NCI-H1694 treated with DMSO at 0.1 percent for 48 hours (cell line): ENCODE data around the gene FREY1.

Experiments used
- DNase-seq: peaks from one replicate; lab custom pipeline; 2025; lab: John Stamatoyannopoulos, UW

The FREY1 gene

DNA sequence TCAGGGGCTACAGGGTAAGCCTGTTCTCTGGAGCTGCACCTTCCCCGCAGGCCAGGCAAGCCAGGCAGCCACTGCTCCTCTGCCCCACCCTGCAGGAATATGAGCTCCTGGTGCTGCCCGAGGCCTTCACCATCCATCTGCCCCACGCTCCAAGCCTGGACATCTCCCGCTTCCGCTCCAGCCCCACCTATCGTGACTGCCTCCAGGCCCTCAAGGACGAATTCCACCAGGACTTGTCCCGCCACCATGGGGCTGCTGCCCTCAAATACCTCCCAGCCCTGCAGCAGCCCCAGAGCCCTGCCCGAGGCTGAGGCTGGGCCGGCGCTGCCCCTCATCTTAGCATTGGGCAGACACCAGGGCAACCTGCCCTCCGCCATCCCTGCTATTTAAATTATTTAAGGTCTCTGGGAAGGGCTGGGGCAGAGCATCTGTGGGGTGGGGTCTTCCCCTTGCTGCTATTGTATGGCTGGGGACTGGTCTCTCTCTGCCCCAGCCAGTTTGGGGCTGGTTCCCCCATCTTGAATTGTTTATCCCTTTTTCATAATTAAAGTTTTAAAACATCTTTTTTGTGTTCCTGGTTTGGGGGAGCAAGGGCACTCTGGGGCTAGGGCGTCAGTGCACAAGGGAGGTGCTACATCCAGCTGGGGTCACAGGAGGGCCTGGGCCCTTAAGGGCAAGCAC is 21.6 kb upstream of the FREY1 start:
- no peak for DNase-seq

DNA sequence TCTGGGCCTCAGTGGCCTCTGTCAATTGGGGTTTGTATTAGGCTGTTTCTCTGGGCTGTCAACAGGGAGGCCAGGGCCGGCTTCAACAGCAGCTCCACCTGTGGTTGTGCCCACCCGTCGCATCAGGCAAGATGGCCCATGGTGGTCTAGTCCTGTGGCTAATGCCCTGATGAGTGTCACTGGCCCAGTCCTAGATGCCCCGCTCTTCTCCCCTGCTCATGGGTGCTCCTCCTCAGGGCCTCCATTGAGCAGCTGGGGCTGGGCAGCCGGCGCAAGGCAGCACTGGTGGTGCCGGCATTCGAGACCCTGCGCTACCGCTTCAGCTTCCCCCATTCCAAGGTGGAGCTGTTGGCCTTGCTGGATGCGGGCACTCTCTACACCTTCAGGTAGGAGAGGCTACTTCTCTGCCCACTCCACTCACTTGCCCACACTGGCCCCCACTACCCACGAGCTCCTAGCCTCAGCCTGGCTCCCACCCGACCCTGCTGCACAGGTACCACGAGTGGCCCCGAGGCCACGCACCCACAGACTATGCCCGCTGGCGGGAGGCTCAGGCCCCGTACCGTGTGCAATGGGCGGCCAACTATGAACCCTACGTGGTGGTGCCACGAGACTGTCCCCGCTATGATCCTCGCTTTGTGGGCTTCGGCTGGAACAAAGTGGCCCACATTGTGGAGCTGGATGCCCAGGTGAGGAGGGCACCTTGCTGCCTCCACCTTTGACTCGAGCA is 20.8 kb upstream of the FREY1 start:
- DNase-seq: no peak

DNA sequence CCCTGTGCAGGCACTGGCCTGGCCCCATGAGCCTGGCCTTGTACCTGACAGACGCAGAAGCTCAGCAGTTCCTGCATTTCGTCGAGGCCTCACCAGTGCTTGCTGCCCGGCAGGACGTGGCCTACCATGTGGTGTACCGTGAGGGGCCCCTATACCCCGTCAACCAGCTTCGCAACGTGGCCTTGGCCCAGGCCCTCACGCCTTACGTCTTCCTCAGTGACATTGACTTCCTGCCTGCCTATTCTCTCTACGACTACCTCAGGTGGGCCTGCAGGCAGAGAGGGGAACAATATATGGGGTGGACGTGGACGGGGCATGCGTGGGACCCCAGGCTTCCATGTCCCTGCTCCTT is 20.2 kb upstream of the FREY1 start:
- DNase-seq: no peak

DNA sequence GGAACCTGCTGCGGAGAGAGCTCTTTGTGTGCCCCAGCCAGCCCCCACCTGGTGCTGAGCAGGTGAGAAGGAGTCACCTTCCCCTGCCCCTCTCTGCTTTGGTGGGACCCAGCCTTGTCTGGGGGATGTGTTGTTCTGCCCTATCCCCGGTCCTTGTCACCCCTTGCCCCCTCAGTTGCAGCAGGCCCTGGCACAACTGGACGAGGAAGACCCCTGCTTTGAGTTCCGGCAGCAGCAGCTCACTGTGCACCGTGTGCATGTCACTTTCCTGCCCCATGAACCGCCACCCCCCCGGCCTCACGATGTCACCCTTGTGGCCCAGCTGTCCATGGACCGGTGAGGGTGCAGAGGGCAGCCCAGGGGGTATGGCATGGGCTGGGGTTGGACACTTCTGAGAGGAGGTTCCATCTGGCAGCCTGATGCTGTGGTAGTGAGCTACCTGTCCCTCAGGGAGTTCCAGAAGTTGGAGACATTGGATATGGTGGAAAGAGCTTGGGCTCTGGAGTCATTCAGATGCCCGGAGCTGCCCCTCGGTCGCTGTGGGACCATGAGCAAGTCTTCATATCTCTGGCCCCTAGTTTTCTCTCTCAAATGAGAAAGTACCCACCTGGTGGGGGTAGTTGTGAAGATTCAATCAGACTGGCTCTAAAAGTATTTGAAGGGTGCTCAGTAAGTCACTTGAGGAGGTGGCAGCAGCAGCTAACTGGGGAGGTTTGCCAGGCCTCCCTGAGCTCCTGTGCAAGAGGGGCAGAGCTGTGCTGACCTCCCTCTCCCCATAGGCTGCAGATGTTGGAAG is 19.7 kb upstream of the FREY1 start:
- no peak for DNase-seq

DNA sequence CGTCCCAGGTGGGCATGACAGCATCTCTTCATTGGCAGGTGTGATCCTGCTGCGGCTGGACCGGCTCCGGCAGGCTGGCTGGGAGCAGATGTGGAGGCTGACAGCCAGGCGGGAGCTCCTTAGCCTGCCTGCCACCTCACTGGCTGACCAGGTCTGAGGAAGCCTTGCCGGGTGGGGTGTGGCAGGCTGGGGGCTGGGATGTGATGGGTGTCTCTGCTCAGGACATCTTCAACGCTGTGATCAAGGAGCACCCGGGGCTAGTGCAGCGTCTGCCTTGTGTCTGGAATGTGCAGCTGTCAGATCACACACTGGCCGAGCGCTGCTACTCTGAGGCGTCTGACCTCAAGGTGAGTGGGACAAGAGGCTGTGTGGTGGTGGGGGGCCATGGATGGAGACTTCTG is 18.9 kb upstream of the FREY1 start:
- DNase-seq: no peak

DNA sequence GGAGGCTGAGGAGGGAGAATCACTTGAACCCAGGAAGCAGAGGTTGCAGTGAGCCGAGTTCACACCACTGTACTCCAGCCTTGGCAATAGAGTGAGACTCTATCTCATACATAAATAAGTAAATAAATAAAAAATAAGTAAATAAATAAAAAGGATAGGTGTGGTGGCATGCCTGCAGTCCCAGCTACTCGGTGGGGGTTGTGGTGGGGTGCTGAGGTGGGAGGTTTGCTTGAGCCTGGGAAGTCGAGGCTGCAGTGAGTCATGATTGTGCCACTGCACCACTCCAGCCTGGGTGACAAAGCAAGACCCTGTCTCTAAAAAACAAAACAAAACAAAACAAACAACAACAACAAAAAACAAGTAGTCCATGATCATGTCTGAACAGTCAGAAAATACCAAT is 18.5 kb upstream of the FREY1 start:
- no peak for DNase-seq

DNA sequence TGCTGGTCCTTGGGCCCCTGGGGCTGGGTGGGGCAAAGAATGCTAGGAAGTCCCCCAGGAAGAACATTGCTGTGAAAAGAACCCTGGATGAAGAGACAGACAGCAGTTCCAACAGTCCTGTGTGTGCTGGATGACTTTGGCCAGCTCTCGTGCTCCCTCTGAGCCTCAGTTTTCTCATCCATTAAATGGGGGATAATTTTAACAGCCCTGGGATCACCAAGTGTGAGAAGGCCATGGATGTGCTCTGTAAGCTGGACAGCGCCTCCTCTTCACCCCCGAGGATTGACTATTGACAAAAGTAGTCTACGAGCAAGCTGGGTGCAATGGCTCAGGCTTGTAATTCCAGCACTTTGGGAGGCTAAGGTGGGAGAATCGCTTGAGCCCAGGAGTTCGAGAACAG is 17.9 kb upstream of the FREY1 start:
- no peak for DNase-seq

DNA sequence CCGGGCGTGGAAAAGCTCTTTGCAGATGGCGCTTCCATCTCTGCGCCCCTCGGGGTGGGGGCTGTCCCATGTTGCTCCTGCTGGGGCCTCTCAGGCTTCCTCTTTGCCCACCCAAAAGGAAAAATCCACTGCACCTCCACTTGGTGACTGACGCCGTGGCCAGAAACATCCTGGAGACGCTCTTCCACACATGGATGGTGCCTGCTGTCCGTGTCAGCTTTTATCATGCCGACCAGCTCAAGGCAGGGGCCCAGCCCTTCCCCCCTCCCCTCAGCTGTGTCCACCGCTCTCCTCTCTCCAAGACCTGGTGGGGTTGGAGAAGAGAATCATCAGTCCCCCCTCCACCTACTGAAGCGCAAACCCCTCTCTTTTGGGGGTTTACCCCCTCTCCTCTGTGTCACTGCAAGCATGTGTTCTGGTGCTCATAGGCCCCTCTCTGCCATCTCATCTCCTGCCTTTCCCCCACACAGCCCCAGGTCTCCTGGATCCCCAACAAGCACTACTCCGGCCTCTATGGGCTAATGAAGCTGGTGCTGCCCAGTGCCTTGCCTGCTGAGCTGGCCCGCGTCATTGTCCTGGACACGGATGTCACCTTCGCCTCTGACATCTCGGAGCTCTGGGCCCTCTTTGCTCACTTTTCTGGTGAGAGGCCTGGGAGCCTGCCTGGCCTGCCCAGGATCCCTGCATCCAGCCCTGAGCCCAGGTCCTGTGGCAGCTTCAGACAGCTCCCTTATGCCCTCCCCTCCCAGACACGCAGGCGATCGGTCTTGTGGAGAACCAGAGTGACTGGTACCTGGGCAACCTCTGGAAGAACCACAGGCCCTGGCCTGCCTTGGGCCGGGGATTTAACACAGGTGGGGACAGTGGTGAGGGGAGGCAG is 17.2 kb upstream of the FREY1 start:
- DNase-seq: no peak

DNA sequence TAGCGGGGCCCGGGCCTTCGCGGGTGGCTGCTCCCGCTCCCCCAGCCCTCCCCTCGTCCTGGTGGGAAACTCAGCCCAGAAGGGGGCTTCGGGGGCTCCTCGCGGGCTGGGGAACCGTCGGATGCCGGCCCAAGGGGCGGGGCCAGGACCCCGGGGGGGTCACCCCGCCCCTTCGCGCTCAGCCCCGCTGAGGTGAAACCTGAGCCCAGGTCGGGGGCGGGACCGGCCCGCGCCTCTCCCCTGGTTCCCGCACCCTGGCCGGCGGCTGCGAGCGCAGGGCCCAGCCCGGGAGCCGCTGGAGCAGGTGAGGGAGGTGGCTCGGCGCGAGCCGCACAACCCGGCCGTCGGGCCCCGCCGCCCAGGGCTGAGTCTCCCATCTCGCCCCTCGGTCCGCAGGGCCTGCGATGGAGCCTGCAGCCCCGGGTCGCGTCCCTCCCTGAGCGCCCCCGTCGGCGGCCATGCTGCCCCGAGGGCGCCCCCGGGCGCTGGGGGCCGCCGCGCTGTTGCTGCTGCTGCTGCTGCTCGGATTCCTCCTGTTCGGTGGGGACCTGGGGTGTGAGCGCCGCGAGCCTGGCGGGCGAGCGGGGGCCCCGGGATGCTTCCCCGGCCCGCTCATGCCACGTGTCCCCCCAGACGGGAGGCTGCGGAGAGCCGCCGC is 15.5 kb upstream of the FREY1 start, which contains the start of gene LARGE2:
TSS of gene LARGE2 (plus strand) at position 232 of the 658 bp plus-strand sequence. CDS start at position 459, 227 bp downstream.
- DNase-seq: no peak

DNA sequence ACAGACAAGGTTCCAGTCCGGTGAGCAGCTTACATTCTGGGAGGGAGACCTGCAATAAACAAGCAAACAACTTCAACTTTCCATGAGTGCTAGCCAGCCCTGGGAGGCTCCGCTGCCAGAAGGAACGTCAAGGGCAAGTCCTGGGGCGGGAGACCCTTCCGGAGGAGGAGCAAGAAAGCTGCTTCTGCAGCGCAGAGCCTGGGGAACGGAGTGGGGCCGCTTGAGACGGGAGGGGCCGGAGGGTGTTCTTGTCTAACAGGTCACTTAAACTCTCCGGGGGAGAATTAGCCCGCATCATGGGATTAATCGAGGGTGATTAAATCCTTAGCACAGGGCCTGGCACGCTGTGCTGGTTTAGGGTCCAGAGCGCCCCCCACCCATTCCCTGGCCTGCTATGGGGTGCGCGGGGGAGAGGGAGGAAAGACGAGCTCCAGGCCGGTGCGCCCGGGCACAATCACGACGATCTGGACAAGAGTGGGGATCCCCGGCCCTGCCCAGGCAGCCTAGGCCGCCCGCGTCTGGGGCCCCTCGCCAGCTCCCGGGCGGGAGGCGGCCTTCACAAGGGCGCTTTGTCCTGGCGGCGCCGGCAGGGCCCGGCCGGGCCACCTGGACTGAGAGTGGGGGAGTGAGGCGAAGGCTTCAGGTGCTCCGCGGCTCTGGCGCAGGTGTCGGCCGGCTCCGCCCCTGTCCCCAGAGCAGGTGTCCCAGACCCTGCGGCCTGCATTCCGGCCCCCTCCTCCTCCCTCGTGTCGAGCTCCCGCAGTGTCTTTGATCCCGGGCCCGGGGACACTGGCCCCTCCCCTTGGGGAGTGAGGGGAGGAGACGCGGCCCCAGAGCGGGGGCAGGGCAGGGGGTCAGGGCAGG is 14.7 kb upstream of the FREY1 start:
- DNase-seq: no peak

DNA sequence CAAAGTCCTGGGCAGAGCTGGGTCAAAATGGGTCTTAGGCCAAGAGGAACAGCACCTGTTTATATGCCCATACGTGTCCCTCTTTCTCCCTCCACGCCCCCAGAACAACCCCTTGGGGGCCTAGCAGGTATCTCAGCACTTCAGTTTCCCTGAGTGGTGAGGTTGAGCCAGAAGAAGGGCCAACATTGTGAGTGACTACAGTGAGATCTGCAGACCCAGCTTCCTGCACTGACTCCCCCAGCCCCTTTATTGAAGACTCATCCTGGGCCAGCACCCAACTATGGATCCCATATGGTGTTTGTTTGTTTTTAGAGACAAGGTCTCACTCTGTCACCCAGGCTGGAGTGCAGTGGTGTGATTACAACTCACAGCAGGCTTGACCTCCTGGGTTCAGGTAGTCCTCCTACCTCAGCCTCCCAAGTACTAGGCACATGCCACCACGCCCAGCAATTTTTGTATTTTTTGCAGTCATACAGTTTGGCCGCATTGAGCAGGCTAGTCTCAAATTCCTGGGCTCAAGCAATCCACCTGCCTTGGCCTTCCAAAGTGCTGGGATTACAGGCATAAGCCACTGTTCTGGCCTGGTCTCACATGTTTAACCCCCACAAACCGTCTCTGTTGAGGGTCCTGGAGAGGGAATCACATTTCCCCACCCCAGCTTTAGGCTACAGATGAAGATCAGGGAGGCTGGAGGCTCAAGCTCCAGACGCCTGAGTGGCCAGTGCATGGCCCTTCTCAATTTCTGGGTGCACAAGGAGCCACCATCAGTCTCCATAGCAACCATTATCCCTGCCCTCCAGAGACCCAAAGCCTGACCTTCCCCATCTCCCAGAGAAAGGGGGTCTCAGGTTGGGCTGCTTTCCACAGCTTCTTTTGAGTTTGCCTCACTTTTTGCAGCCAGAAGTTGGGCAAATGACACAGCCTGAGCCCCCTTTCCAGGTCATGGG is 13.7 kb upstream of the FREY1 start:
- no peak for DNase-seq

DNA sequence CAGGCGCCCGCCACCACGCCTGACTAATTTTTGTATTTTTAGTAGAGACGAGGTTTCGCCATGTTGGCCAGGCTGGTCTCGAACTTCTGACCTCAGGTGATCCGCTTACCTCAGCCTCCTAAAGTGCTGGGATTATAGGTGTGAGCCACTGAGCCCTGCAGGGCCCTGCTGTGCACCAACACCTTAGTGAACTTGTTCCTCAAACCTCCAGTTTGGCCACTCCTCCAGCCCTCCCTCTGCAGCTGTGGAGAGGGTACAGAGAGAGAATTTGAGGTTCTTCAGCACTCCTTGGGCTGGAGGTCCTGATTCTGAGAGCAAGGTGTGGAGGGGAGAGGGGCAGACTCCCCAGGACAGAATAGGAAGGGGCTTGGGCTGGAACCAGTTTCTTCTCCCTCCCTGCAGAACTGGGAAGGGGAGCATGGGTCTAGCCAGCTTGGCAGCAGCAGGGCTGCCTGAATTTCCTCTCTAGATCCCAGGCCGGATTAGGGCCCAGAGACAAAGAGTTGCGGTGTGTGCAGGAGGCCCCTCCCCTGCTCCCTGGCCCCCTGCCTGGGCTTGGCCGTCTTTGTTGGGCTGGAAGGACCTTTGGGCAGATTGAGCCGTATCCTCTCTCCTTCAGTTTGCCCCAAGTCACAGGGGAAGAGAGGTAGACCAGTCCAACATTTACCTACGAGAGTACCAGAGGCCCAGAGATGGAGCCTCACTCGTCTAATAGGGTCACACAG is 12.9 kb upstream of the FREY1 start:
- DNase-seq: no peak

DNA sequence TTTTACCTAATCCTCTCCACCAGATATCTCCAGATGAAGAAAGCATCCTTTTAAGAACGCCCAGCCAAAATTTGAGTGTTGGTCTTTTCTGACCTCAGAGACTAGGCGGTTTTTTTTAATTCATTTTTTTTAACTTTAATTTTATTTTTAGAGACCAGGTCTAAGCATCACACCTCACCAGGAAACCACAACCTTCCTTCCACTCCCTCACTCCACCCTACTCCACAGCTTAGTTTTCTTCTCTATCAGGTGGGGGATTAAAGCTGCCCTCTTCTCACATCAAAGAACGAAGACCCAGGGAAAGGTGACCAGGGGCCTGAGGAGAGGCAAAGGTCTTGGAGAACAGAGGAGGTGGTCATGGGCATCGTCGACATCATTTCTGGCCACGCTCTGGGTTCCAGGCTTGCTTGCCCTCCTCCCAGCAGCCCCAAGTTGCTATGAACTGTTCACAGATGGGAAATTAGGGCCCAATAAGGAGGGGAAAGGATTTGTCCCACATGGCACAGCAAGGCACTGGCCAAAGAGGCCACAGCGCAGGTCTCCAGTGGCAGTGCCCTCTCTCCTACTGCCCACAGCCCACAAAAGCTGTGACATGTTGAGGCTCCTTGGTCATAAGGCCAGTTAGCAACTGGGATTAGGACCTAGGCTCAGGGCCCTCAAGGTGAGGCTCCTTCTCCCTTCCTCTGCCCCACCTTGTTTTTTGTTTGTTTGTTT is 12.0 kb upstream of the FREY1 start:
- DNase-seq: no peak

DNA sequence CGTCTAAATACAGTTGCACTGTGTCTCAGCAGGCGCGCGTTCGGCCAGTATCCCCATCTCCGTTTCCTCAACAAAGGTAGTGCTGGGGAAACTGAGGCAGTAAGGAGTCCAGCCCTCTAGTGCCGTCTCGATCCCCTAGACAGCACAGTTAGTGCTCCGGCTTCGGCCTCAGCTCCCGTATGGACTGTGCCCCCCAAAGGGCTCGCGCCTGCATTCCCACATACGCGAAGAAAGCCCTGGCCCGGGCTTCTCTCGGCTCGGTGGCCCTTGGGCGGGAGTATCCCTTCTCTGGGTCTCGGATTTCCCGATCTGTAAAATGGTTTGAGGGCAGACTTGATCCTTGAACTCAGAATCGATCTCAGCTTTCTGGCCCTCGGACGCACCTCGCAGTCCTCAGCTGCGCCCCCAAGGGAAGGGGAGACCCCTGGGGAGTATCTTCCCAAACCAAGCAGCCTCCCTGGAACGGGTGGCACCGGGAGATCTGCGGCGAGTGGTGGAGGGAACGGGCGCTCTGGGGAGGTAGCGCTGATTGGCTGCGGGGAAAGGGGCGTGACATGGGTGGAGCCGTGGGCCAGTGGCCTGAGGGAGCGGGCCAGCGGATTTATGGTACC is 11.4 kb upstream of the FREY1 start:
- peak; percentile 49 for DNase-seq

DNA sequence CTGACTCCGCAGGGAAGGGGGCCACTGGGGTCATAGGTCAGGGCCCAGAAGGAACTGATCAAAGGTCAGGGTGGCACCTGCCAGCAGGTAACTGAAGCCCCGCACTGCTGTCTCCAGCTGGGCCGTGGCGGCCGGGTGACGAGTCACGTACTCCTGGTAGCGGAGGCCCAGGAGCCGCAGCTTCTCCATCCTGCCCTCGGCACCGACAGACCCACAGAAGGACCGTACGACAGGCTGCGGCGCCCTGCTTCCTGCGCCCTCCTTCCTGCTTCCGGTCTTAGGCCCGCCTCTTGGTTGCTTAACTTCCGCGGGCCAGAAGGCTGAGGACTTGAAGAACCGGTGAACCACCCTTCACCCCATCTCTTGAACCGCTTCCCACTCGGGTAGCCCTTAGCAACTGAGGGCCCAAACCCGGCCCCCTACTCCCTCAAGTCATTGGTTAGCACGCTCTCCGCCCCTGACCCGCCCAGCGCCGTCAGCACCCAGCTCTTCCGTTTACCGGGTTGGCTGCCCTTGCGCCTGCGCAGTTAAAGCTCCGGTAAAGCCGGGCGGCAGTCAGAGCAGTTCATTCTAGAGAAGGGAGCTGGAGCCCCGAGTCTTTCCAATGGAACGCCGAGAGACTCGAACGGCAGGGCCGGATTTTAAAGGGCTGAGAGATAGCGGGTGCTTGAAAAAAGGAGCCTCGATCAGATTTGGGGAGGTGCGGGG is 10.7 kb upstream of the FREY1 start, which contains the start of gene PEX16:
TSS of gene PEX16 (minus strand) at position 255 of the 708 bp plus-strand sequence. CDS start at position 189, 66 bp downstream.
- DNase-seq: peak; percentile 92

DNA sequence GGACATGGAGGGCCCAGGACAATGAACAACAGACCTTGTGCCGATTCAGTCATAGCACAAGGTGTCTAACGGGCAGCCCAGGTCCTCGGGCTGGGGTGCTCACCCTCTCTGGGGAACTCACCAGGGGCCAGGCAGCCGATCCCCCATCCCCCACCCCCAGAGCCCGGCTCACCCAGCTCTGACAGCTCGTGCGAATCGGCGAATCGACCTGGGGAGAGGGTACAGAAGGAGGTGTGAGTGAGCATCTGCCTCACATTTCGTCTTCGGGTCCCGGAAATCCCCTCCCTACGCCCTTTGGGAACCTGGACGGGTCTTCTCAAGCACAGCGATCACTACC is 10.2 kb upstream of the FREY1 start:
- DNase-seq: no peak

DNA sequence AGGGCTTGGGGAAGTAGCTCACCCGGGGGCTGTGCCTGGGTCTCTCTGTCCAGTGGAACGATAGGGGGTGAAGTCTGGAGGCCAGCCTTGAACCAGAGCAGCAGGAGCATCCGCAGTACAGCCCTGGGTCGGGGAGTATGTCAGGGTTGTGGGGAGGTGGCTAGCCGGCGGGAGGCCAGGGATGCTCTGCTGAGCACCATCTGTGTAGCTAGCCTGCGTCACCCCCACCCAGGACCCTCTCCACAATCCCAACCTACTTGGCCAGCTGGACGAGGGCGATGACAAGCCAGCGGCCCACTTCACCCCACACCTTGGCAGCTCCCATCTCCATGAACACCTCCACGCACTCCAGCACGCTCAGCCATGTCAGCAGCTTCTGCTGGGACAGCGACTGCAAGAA is 8.4 kb upstream of the FREY1 start:
- DNase-seq: no peak
